ENCODE results near the gene ZFAND6.

The ZFAND6 gene

DNA sequence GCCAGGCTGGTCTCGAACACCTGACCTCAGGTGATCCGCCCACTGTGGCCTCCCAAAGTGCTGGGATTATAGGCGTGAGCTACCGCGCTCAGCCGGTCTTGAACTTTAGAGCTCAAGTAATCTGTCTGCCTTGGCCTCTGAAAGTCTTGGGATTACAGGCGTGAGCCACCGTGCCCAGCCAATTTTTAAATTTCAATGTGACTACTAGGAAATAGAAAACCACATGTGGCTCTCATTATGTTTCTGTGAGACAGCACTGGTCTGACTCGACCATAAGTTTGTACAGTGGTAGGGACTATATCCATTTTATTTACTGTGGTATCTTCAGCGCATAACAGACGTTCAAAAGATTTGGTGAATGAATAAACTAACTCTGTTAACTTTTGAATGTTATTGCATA, 9.1 kb downstream of the ZFAND6 start:
- TF ChIP-seq, protein P1, sequence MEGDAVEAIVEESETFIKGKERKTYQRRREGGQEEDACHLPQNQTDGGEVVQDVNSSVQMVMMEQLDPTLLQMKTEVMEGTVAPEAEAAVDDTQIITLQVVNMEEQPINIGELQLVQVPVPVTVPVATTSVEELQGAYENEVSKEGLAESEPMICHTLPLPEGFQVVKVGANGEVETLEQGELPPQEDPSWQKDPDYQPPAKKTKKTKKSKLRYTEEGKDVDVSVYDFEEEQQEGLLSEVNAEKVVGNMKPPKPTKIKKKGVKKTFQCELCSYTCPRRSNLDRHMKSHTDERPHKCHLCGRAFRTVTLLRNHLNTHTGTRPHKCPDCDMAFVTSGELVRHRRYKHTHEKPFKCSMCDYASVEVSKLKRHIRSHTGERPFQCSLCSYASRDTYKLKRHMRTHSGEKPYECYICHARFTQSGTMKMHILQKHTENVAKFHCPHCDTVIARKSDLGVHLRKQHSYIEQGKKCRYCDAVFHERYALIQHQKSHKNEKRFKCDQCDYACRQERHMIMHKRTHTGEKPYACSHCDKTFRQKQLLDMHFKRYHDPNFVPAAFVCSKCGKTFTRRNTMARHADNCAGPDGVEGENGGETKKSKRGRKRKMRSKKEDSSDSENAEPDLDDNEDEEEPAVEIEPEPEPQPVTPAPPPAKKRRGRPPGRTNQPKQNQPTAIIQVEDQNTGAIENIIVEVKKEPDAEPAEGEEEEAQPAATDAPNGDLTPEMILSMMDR (IDR thresholded peaks at IDR 0.05; ENCODE audit: low read depth, low read length), result no peak
- no peak overlapping the region for H3K4me3 ChIP-seq (replicated peaks in 1 of 2; ENCODE audit: low read depth in 2 of 2, low read length in 2 of 2)
- peak in 1 of 2 donors; percentile 21 for DNase-seq (ENCODE audit: low read depth in 2 of 2)

DNA sequence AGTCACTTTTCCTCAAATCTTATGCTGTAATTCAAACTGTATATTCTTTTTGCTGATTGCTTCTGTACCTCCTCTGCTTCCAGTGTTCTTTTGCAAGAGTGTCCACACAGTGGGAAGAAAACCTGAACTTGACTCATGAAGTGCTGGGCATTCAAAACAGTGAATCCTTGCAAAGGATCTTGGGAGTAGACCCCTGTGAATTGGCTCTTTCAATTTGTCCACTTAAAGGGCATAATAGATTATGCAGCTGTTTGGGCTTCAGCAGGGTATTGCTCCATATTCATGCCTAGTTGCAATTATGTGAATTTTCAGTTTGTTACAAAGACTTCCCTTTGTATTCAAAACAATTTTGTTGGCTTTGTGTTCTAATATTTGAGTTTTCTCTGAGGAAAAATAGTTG, 11.4 kb downstream of the ZFAND6 start:
- peak; percentile 54 to 65 for DNase-seq (ENCODE audit: low read depth in 2 of 2)
- TF ChIP-seq, protein P1 (IDR thresholded peaks at IDR 0.05; ENCODE audit: low read depth, low read length), result no peak
- no peak overlapping the region for H3K4me3 ChIP-seq (replicated peaks in 1 of 2; ENCODE audit: low read depth in 2 of 2, low read length in 2 of 2)

DNA sequence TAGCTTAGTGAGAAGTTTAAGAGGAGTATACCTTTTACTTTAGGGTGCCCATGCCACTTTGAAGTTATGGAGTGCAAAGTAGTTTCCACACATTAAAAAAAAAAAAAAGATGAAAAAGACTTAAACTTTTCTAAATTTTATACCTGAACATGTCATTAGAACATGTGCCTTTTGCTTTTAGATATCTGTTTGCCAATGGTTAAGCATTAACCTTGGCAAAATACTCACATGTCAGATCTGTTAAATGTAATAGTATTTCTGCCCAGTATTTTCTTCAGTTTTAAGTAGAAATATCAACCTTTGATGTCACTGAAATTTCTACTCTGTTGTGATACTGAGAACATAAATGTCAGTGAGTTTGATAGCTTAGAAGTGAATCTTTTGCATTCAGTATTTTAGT, 12.2 kb downstream of the ZFAND6 start:
- no peak for DNase-seq (ENCODE audit: low read depth in 2 of 2)
- H3K4me3 ChIP-seq (replicated peaks in 1 of 2; ENCODE audit: low read depth in 2 of 2, low read length in 2 of 2), result peak overlapping the region in 1 of 2 donors; percentile 61
- TF ChIP-seq, protein P1 (IDR thresholded peaks at IDR 0.05; ENCODE audit: low read depth, low read length), result no peak

DNA sequence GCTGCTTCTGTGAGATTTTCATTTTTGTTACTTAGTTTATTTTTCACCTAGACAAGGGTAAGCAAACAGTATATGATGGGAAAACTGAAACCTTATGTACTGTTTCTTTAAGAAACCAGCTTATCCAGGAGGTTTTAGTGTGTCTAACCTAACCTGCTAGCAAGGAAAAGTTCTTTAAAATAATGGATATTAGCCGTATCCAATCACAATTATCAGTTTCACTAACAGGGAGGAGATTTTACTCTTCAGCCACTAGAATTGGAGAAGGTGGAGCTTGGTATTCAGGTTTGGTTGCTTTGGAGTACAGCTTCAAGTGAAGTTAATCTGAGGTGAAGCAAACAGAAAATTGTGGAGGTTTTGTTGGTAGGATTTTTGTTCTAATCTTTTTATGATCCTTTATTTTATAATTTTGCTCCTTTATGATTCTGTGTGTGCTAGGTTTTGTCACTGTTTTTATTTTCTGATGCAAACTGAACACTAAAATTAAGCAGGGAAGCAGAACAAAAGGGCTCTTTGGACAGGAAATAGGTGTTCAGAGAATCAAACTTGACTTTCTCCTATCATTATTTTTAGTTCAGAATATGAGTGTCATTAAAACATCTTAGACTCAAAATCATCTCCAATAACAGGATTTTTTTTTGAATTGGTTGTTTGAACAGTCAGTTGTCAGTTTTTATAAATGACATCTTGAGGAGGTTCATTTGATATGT, 13.0 kb downstream of the ZFAND6 start:
- TF ChIP-seq, protein P1 (IDR thresholded peaks at IDR 0.05; ENCODE audit: low read depth, low read length), result no peak
- DNase-seq (ENCODE audit: low read depth in 2 of 2), result peak; percentile 94
- H3K4me3 ChIP-seq (replicated peaks in 1 of 2; ENCODE audit: low read depth in 2 of 2, low read length in 2 of 2), result peak overlapping the region; percentile 41 to 61

DNA sequence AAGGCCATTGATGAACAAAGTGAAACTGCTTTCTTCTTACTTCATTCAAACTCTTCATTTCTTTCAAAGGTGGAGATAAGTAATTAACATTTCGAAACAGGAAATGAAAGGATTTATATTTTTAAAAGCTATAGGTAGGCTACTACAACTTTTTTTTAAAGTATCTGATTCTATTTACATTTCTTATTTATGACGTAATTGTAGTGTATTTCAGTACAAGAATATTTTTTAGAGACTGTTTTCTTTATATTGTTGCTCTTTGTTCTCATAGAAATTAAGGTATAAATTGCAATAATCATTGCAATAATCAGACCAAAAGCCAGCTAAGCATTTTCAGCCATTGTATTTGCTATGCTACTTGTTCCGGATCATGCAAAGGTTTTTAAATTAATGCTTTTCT, 13.7 kb downstream of the ZFAND6 start:
- TF ChIP-seq, protein P1 (IDR thresholded peaks at IDR 0.05; ENCODE audit: low read depth, low read length), result no peak
- peak overlapping the region; percentile 41 to 61 for H3K4me3 ChIP-seq (replicated peaks in 1 of 2; ENCODE audit: low read depth in 2 of 2, low read length in 2 of 2)
- no peak for DNase-seq (ENCODE audit: low read depth in 2 of 2)

DNA sequence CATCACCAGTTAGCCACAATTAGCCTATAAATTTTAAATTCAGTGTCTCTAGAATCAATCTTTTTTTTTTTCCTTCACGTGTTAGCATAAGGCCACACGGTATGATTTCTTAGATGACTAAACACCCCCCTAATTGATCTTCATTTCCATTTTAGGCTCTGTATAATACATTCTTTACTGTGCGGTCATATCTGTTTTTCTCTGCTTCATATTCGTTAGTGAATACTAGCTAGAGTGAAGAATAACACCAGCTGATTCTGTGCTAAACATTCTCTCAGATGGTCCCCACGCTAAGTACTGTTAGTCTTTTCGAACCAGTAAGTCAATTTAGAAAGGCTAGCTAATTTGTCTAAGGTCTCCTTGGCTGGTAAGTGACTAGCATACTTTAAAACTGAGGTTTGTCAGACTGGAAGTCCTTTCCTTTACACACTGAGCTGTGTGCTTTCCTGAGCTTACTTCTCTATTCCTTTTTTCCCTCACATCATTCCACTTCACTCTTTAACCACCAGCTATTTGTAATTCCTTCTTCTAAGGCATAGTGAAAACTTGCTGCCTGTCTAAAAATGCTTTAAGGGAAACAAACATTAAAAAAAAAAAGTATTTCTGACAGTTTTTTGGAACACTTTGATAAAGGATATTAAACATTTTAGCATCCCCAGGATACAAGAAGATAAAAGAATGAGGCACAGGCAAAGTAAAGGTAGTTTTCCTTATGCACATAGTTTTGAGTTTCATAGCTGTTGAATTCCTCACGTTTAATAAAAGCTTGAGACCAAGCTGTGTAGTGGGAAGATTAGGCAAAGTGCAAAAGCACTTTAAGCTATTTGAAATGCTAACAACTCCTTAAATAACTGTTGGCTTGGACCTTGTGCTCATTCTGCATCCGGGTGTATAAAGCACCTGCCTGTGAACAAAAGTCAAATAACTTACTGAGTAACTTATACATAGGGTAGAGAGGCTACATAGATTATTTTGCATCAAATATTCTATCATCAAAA, 17.1 kb downstream of the ZFAND6 start:
- TF ChIP-seq, protein P1 (IDR thresholded peaks at IDR 0.05; ENCODE audit: low read depth, low read length), result no peak
- peak in 1 of 2 donors; percentile 15 for DNase-seq (ENCODE audit: low read depth in 2 of 2)
- no peak overlapping the region for H3K4me3 ChIP-seq (replicated peaks in 1 of 2; ENCODE audit: low read depth in 2 of 2, low read length in 2 of 2)

All from cardiac fibroblast (primary cell).